SU-DHL-6 (cell line): ENCODE measurements around the gene TSC22D4.

Experiments
- H2AFZ ChIP-seq: fragments of 200-600 bp; sonication (generic); 2 replicates; pipeline ENCODE4 v1.6.1; 2014; ENCODE audit warnings: low read depth, mild to moderate bottlenecking, moderate library complexity, mixed read lengths, antibody characterized with exemption, low read length; ENCODE audit not compliant: severe bottlenecking
- H3F3A ChIP-seq: fragments of 200-600 bp; shearing (Covaris generic); 2 replicates; pipeline ENCODE4 v1.6.0; 2016; ENCODE audit warnings: antibody characterized with exemption, mild to moderate bottlenecking; ENCODE audit not compliant: insufficient read depth
- H3K27ac ChIP-seq: fragments of 200-600 bp; sonication (generic); 2 replicates; pipeline ENCODE4 v1.5.1; 2016; ENCODE audit warnings: low read depth, mild to moderate bottlenecking, low read length, moderate library complexity, mixed read lengths
- H3K27me3 ChIP-seq: fragments of 200-600 bp; sonication (generic), shearing (Covaris generic); 2 replicates; pipeline ENCODE4 v1.6.0; 2014; ENCODE audit warnings: mild to moderate bottlenecking, low read length
- H3K36me3 ChIP-seq: fragments of 200-600 bp; sonication (generic); 2 replicates; pipeline ENCODE4 v1.6.1; 2014; ENCODE audit warnings: mild to moderate bottlenecking, low read length, mixed read lengths
- H3K4me2 ChIP-seq: fragments of 300-600, 200-600 bp; shearing (Covaris generic), sonication (generic); 2 replicates; pipeline ENCODE4 v1.6.0; 2014; ENCODE audit warnings: low read length, low read depth, mild to moderate bottlenecking; ENCODE audit not compliant: poor library complexity, severe bottlenecking
- H3K4me3 ChIP-seq: fragments of 200-600 bp; sonication (generic); 2 replicates; pipeline ENCODE4 v1.5.1; 2014; ENCODE audit warnings: antibody characterized with exemption, low read length, mild to moderate bottlenecking, mixed read lengths; ENCODE audit not compliant: insufficient read depth, poor library complexity, severe bottlenecking
- H3K79me2 ChIP-seq: fragments of 200-600 bp; sonication (generic); 2 replicates; pipeline ENCODE4 v1.6.1; 2014; ENCODE audit warnings: mild to moderate bottlenecking, low read length, moderate library complexity; ENCODE audit not compliant: insufficient read depth
- H3K9ac ChIP-seq: fragments of 200-600 bp; sonication (generic); 2 replicates; pipeline ENCODE4 v1.7.0; 2014; ENCODE audit warnings: mild to moderate bottlenecking, low read length
- H3K9me2 ChIP-seq: fragments of 200-600 bp; sonication (generic); replicated peaks from 2 replicates; pipeline ENCODE4 v1.6.1; 2014; ENCODE audit warnings: low read length; ENCODE audit not compliant: insufficient read depth
- H3K9me3 ChIP-seq: fragments of 200-600 bp; sonication (generic); 2 replicates; pipeline ENCODE4 v1.6.1; 2014; ENCODE audit warnings: low read length, mixed read lengths; ENCODE audit not compliant: insufficient read depth
- H4K20me1 ChIP-seq: fragments of 200-600 bp; sonication (generic); 2 replicates; pipeline ENCODE4 v1.6.1; 2014; ENCODE audit warnings: low read depth, mild to moderate bottlenecking, antibody characterized with exemption, low read length, moderate library complexity, mixed read lengths
- EZH2phosphoT487 ChIP-seq: fragments of 200-600 bp; sonication (generic), shearing (Covaris generic); conservative IDR thresholded peaks from 2 replicates; pipeline ENCODE4 v1.6.1; 2018; ENCODE audit warnings: mild to moderate bottlenecking, antibody characterized with exemption, low read length, moderate library complexity, mixed read lengths
- TF ChIP-seq, protein P1 (sequence below): fragments of 200-600 bp; sonication (generic); IDR thresholded peaks from one replicate; pipeline ENCODE4 v1.5.1; 2017; ENCODE audit warnings: antibody characterized with exemption, mild to moderate bottlenecking, low read length, moderate library complexity; ENCODE audit not compliant: insufficient read depth, poor library complexity, severe bottlenecking

The TSC22D4 gene

DNA sequence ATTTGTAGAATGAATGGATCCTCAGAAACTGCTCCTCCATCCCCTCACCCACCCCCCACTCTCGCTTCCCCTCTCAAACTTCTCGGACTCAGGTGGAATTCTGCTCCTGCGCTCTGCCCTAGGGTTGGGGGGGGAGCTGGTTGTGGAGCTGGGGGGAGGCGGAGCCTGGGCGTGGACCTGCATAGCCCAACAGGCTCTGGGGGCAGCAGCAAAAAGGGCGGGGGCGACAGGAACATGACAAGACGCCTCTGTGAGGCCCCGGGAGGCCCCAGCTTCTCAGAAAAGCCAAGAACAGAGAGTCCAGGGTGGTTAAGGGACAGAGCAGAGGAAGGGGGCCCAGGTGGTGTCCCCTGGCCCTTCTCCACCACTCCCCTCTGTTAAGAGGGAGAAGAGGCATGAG lies 3.5 kb downstream of the TSC22D4 start:
- Histone ChIP-seq H3K4me3 (no peak overlapping the region), H3K27me3 (no peaks in the 10 kb centered on the region), H3K36me3 (no peaks in the 10 kb centered on the region), H3K79me2 (peaks cover 19% of the 10 kb centered on the region; the same call in 1 of the 2 replicates), H3K9me2 (no peaks in the 10 kb centered on the region), H4K20me1 (no peaks in the 10 kb centered on the region), H3F3A (0 out of 2 replicates have a peak, but pooled peaks cover 5% of the 10 kb centered on the region), H3K9me3 (no peaks in the 10 kb centered on the region), H3K27ac (no peak overlapping the region), H3K9ac (no peak overlapping the region), H3K4me2 (peak overlapping the region; percentile 6), H2AFZ (no peak overlapping the region)
- TF ChIP-seq EZH2phosphoT487 = no peak
- TF ChIP-seq, protein P1, sequence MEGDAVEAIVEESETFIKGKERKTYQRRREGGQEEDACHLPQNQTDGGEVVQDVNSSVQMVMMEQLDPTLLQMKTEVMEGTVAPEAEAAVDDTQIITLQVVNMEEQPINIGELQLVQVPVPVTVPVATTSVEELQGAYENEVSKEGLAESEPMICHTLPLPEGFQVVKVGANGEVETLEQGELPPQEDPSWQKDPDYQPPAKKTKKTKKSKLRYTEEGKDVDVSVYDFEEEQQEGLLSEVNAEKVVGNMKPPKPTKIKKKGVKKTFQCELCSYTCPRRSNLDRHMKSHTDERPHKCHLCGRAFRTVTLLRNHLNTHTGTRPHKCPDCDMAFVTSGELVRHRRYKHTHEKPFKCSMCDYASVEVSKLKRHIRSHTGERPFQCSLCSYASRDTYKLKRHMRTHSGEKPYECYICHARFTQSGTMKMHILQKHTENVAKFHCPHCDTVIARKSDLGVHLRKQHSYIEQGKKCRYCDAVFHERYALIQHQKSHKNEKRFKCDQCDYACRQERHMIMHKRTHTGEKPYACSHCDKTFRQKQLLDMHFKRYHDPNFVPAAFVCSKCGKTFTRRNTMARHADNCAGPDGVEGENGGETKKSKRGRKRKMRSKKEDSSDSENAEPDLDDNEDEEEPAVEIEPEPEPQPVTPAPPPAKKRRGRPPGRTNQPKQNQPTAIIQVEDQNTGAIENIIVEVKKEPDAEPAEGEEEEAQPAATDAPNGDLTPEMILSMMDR = no peak

DNA sequence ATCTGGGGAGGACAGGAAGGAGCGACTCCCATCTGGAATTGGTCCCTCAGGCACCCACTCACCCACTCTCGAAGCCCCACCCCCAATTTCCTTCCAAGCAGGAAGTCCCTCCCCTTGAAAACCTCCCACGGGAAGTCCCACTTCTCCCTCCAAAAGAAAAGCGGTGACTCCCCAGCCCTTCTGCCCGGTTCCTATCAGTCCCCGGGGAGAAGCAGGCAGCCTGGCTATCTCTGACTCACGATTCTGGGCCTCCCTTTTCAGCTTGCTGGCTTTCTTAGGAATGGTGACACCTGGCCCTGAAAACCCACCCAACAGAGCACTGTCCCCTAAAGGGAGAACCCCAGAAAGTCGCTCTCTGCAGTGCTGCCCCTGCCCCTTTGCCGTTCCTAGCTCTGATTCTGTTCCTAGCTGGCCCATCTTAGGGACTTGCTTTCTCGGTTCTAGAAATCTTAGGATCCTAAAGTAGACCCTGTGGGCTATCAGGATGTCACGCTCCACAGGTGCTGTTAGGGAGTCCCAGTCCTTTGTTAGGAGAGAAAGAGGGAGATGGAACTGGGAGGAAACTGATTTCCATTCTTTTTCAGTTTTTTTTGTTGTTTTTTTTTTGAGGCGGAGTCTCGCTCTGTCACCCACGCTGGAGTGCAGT lies 6.0 kb downstream of the TSC22D4 start:
- Histone ChIP-seq H3F3A (no peaks in the 10 kb centered on the region), H3K27me3 (no peaks in the 10 kb centered on the region), H3K27ac (no peak overlapping the region), H3K9me2 (no peaks in the 10 kb centered on the region), H3K9ac (no peak overlapping the region), H3K79me2 (peaks cover 12% of the 10 kb centered on the region; the same call in 1 of the 2 replicates), H3K4me2 (no peak overlapping the region), H3K4me3 (no peak overlapping the region), H3K36me3 (no peaks in the 10 kb centered on the region), H3K9me3 (no peaks in the 10 kb centered on the region), H4K20me1 (no peaks in the 10 kb centered on the region), H2AFZ (no peak overlapping the region)
- no peak for TF ChIP-seq EZH2phosphoT487
- TF ChIP-seq, protein P1 = no peak

DNA sequence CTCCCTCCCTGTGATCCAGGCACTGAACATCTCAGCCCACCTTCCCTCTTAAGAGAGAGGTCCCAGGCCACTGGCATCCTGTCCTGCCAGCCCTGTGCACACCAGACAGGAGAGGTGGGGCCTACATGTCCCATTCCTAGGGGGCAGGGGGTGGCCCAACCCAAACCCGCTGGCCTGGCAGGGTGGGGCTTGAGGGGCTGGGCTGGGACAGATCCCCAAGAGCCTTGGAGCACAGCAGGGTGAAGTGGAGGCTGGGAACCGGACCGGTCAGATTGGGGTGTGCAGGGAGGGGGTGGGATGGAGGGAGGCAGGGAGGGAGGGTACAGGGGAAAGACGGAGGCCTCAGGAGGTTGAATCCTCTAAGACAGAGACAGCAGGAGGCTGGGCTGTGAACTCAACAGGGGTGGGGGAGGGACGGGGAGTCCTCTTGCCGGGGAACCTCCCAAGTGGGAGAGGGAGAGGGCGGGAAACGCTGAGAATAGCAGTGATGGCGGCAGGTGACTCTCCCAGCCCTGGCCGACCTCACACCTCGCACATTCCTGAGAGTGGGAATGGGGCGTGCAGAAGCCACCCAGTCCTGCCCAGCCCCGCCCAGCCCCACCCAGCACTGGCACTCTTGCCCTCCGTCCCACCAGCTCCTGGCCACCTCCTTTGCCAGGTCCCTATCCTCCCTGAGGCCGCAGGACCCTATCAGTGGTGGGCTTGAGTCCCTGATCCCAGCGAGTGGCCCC lies 6.7 kb downstream of the TSC22D4 start:
- Histone ChIP-seq H3K9me2 (no peaks in the 10 kb centered on the region), H4K20me1 (no peaks in the 10 kb centered on the region), H3K9ac (no peak overlapping the region), H3F3A (no peaks in the 10 kb centered on the region), H3K4me2 (no peak overlapping the region), H3K27ac (no peak overlapping the region), H3K4me3 (no peak overlapping the region), H3K79me2 (peaks cover 8% of the 10 kb centered on the region; the same call in 1 of the 2 replicates), H3K27me3 (no peaks in the 10 kb centered on the region), H3K9me3 (no peaks in the 10 kb centered on the region), H2AFZ (no peak overlapping the region), H3K36me3 (no peaks in the 10 kb centered on the region)
- no peak for TF ChIP-seq EZH2phosphoT487
- TF ChIP-seq, protein P1 = no peak
